Gastroesophageal sphincter (tissue), 3 donors: ENCODE data around the gene SLC28A2.

Source experiments
- CTCF ChIP-seq, 4 experiments: fragments of 200-600 bp in 2 of 4; fragments of 450-650 bp in 2 of 4; sonication (generic) in 1 of 4; IDR thresholded peaks; one replicate each; pipeline ENCODE4 v1.5.1; 2017 to 2019; ENCODE audit warnings: antibody characterized with exemption in 4 of 4, mild to moderate bottlenecking in 2 of 4, moderate library complexity in 2 of 4
- POLR2A ChIP-seq, 2 donors: fragments of 450-650 bp; IDR thresholded peaks; one replicate each; pipeline ENCODE4 v1.6.1; 2017; ENCODE audit warnings: antibody characterized with exemption in 2 of 2, mild to moderate bottlenecking in 2 of 2, moderate library complexity in 1 of 2
- POLR2AphosphoS5 ChIP-seq: sonication (generic); formaldehyde crosslinking; IDR thresholded peaks from one replicate; pipeline ENCODE4 v1.6.1; 2017; ENCODE audit warnings: antibody characterized with exemption

DNA sequence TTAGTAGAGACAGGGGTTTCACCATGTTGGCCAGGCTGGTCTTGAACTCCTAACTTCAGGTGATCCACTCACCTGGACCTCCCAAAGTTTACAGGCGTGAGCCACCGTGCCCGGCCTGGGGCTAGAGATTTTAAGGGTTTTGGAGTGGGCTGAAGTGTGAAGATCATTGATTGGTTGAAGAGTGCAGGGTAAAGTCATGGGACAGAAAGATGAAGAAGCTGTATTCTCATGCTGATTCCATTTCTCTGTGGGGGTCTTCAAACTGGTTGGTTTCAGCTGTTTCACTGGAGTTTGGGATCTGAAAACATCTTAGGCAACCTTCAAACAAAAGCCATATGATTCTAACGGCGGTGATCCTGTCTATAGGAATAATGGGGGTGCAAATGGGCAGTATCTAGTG lies 74.2 kb downstream of the SLC28A2 start:
- TF ChIP-seq POLR2AphosphoS5: no peak
- TF ChIP-seq CTCF (IDR thresholded peaks at IDR 0.05): no peak
- no peak for TF ChIP-seq POLR2A (IDR thresholded peaks at IDR 0.05)
